ENCODE data around the gene NSG2. TPM values are rescaled to one million over a fixed set of nuclear protein-coding genes. Genes with fewer than 3 reads are reported as not detected.
"Not testable (repeated sequence)": the region's sequence is repeated elsewhere in the genome, so short reads cannot be mapped to it uniquely, and the experiment has no call there.

The NSG2 gene
- total RNA-seq, 1 donor from 2014 or later = not detected

DNA sequence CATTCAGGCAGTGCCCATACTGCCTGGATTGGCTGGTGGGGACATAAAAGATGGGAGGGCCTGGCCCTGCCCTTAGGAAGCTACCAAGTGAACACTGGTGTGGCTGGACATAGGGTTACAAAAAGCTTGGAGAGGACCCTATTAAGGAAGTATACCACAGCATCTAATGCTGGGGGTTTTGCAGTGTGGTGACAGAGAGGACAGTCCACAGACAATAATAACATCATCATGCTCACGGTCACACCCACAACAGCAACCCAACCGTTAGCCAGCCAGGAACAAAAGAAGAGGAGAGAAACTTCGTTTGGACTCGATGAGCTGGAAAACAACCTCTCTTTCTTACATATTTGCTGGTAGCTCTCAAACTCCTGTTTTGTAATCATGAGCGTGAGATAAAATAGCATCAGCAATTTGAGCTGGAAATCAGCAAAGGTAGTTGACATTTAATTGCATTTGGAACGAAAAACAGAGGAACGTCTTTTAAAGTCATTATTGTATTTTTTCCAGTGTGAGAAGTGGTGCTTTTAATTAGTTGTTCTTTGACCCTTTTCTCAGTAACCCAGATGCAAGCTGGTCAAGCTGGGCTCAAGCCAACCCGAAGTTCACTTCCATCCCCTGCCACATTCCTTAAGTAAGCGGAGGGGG lies 73.4 kb downstream of the NSG2 start:
- Mint-ChIP-seq H3K27me3 (ENCODE audit: insufficient read depth) (no peaks in the 10 kb centered on the region), H3K36me3 (ENCODE audit: low read depth) (no peaks in the 10 kb centered on the region), H3K4me1 (ENCODE audit: low read depth) (no peaks in the 10 kb centered on the region), H3K9me3 (no peaks in the 10 kb centered on the region), H3K27ac (no peak overlapping the region), H3K4me3 (no peak overlapping the region)
- intact Hi-C loops (cut with micrococcal nuclease) = no loop called here
- DNase-seq (ENCODE audit: low spot score) = no peak

DNA sequence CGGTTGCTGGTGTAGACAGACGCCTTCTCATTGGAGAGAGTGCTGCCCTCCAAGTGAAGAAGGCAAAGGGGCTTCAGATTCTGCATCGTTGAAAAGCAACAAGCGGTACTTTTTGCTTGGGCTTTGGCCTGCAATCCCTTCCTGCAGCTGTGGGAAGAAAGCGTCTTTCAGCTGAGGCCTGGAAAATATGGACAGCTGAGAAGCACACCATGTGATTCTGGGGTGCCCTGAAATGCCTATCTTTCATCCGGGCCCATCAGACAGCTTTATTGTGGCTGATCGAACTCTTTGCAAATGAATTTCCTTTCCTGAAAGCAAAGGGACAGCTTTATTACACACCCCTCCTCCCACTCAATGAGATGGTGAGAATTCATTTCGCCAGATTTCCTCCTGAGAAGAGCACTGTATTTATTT lies 74.0 kb downstream of the NSG2 start:
- H3K4me3 Mint-ChIP-seq = no peak overlapping the region
- H3K4me1 Mint-ChIP-seq (ENCODE audit: low read depth) = no peaks in the 10 kb centered on the region
- H3K27me3 Mint-ChIP-seq (ENCODE audit: insufficient read depth) = no peaks in the 10 kb centered on the region
- no peaks in the 10 kb centered on the region for H3K36me3 Mint-ChIP-seq (ENCODE audit: low read depth)
- intact Hi-C loops (cut with micrococcal nuclease) = no loop called here
- H3K27ac Mint-ChIP-seq = no peak overlapping the region
- DNase-seq (ENCODE audit: low spot score) = no peak
- no peaks in the 10 kb centered on the region for H3K9me3 Mint-ChIP-seq

DNA sequence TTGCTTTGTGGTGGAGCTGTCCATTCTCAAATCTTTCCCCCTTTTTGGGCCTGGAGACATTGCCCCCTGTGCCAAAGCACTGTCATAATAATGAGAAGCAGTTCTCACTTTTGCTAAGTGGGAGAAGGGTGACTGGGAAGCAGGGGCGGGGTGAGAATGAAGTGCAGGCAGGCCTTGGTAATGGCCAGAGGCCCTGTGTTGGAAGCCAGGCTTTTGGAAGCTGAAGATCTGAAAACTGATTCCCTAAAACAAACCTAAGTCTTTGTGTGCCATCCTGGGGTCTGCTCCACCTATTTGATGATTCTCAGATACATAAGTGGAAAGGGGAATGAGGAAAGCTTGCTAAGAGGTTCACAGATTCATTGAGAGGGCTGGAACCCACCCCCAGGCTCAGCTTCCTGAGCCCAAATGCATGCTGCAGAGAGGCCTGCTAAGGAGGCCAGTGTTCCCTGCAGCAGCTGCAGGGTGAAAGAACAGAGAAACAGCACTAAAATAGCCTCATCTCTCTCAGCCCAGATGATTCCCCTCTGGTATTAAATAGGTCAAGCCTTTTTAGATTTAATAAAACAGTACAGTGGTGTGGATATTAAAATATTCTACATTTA lies 75.0 kb downstream of the NSG2 start:
- no peak for DNase-seq (ENCODE audit: low spot score)
- no peaks in the 10 kb centered on the region for H3K36me3 Mint-ChIP-seq (ENCODE audit: low read depth)
- intact Hi-C loops (cut with micrococcal nuclease) = no loop called here
- no peaks in the 10 kb centered on the region for H3K4me1 Mint-ChIP-seq (ENCODE audit: low read depth)
- H3K27me3 Mint-ChIP-seq (ENCODE audit: insufficient read depth) = no peaks in the 10 kb centered on the region
- H3K9me3 Mint-ChIP-seq = peaks cover 4% of the 10 kb centered on the region
- no peak overlapping the region for H3K4me3 Mint-ChIP-seq
- no peak overlapping the region for H3K27ac Mint-ChIP-seq

DNA sequence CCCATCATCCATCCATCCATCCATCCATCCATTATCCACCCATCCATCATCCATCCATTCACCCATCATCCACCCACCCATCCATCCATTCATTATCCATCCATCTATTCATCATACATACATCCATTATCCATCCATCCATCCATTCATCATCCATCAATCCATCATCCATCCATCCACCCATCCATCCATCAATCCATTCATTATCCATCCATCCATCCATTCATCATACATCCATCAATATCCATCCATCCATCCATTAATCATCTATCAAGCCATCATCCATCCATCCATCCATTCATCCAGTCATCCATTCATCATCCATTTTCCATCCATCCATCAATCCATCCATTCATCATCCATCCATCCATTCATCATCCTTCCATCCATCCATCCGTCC lies 89.0 kb downstream of the NSG2 start:
- Mint-ChIP-seq H3K9me3 (no peaks in the 10 kb centered on the region), H3K27ac (no peak overlapping the region), H3K4me3 (no peak overlapping the region), H3K4me1 (ENCODE audit: low read depth) (no peaks in the 10 kb centered on the region), H3K36me3 (ENCODE audit: low read depth) (no peaks in the 10 kb centered on the region), H3K27me3 (ENCODE audit: insufficient read depth) (peaks cover 2% of the 10 kb centered on the region)
- no peak for DNase-seq (ENCODE audit: low spot score)
- intact Hi-C loops (cut with micrococcal nuclease) = no loop called here

DNA sequence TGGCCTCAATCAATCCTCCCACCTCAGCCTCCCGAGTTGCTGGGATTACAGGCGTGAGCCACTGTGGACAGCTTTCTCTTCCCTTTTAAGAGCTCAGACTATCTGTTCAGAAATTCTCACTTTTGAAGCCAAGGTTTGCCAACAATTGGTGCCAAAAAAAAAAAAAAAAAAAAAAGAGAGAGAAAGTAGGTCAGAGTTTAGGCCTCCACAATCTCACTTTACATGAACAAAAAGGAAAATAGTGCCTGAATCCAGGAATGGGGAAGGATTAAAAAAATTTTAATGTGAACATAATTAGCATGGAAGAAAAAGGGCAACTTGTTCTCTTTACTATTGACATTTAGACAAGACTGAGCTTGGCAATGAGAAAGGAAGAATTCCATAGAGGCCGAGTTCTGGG lies 94.1 kb downstream of the NSG2 start:
- Mint-ChIP-seq H3K4me3 (no peak overlapping the region), H3K36me3 (ENCODE audit: low read depth) (no peaks in the 10 kb centered on the region), H3K4me1 (ENCODE audit: low read depth) (no peaks in the 10 kb centered on the region), H3K27me3 (ENCODE audit: insufficient read depth) (no peaks in the 10 kb centered on the region), H3K9me3 (no peaks in the 10 kb centered on the region), H3K27ac (no peak overlapping the region)
- intact Hi-C loops (cut with micrococcal nuclease) = no loop called here
- no peak for DNase-seq (ENCODE audit: low spot score)

DNA sequence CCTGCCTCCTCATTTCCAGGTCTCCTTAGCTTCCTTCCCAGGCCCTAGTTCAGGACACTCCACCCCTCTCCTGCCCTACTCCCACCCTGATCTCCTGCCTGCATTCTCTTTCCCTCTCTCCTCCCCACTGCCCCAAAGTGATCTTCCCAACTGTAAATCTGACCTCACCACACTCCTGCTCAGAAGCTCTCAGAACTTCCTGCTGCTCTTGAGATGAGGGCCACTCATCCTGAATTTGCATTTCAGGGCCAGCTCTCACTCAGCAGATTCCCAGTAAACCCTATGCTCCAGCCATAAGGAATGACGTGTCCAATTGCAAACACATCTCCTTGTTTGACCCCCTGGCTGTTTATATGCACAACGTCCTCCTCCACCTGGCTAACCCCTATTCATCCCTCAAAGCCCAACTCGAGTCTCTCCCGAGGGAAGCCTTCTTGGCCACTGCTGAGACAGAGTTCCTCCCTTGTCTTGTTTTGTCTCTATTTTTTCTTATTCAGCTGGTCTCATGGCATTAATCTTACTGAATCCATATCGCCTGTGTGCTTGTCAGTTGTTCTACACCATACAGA lies 95.0 kb downstream of the NSG2 start:
- no peak overlapping the region for H3K27ac Mint-ChIP-seq
- no peak overlapping the region for H3K4me3 Mint-ChIP-seq

DNA sequence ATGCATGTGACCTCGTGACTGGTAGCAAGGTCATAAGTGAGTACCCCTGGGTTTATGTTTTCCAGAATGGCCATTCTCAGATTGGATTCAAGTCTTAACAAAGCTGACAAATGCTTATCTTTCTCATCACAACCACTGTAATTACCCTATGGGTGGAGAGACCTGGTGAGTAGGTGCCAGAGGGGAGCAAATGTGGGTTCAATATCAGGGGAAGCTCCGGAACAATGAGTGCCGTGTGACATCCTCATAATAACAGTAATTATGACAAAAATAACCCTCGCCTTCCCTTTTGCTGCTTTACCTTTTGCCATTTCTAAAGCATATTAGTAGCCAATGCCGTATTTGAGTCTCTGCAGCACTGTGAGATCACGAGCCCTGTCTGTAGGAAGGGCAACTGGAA lies 95.9 kb downstream of the NSG2 start:
- no peaks in the 10 kb centered on the region for H3K36me3 Mint-ChIP-seq (ENCODE audit: low read depth)
- no peak for DNase-seq (ENCODE audit: low spot score)
- H3K4me1 Mint-ChIP-seq (ENCODE audit: low read depth) = no peaks in the 10 kb centered on the region
- H3K27me3 Mint-ChIP-seq (ENCODE audit: insufficient read depth) = no peaks in the 10 kb centered on the region
- intact Hi-C loops (cut with micrococcal nuclease) = no loop called here
- H3K9me3 Mint-ChIP-seq = no peaks in the 10 kb centered on the region
- H3K27ac Mint-ChIP-seq = no peak overlapping the region
- H3K4me3 Mint-ChIP-seq = no peak overlapping the region

More for the DNA sequence above, 95.0 kb downstream of the NSG2 start:
- Mint-ChIP-seq H3K27me3 (ENCODE audit: insufficient read depth) (no peaks in the 10 kb centered on the region), H3K4me1 (ENCODE audit: low read depth) (no peaks in the 10 kb centered on the region), H3K9me3 (no peaks in the 10 kb centered on the region), H3K36me3 (ENCODE audit: low read depth) (no peaks in the 10 kb centered on the region)
- no peak for DNase-seq (ENCODE audit: low spot score)
- intact Hi-C loops (cut with micrococcal nuclease) = no loop called here

DNA sequence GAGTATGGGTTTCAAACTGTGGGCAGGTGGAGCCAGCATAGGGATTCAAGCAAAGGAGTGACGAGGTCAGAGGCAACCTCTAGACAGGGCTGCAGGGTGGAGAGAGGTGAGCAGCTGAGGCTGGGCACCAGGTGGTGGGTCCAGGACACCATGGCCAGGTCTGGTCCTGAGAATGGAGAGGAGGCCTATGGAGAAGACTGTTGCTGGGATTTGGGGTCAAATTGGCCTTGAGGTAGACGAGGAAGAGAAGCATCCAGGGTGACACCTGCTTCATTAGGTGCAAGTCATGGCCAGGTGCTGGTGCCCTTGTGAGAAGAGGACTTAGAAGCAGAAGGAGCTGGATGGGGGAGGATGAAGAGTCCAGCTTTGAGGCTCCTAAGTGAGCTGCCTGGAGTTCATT lies 99.6 kb downstream of the NSG2 start:
- Mint-ChIP-seq H3K9me3 (no peaks in the 10 kb centered on the region), H3K27me3 (ENCODE audit: insufficient read depth) (no peaks in the 10 kb centered on the region), H3K4me1 (ENCODE audit: low read depth) (no peaks in the 10 kb centered on the region), H3K4me3 (no peak overlapping the region), H3K27ac (no peak overlapping the region), H3K36me3 (ENCODE audit: low read depth) (no peaks in the 10 kb centered on the region)
- intact Hi-C loops (cut with micrococcal nuclease) = no loop called here
- no peak for DNase-seq (ENCODE audit: low spot score)

DNA sequence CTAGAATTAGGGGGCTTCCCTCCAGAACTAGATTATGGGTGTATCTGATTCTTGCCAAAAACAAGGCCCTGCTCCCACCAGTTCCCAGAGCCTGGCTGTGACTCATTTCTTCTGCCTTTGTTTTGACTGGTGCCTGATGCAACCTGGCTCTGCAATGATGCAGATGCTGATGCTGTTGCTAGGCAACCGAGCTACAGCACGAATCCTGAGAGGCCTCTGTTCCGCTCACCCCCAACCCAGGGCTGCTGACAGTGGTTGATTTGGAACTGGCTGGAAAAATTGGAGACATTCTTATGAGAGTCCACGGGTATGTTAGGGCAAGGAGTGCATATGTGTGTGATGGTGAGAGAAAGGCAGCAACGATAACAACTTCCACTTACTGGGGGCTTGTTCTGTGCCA lies 100.3 kb downstream of the NSG2 start:
- no peak for DNase-seq (ENCODE audit: low spot score)
- no peaks in the 10 kb centered on the region for H3K9me3 Mint-ChIP-seq
- H3K4me1 Mint-ChIP-seq (ENCODE audit: low read depth) = no peaks in the 10 kb centered on the region
- H3K27me3 Mint-ChIP-seq (ENCODE audit: insufficient read depth) = no peaks in the 10 kb centered on the region
- H3K4me3 Mint-ChIP-seq = no peak overlapping the region
- H3K27ac Mint-ChIP-seq = no peak overlapping the region
- no peaks in the 10 kb centered on the region for H3K36me3 Mint-ChIP-seq (ENCODE audit: low read depth)
- intact Hi-C loops (cut with micrococcal nuclease) = no loop called here

DNA sequence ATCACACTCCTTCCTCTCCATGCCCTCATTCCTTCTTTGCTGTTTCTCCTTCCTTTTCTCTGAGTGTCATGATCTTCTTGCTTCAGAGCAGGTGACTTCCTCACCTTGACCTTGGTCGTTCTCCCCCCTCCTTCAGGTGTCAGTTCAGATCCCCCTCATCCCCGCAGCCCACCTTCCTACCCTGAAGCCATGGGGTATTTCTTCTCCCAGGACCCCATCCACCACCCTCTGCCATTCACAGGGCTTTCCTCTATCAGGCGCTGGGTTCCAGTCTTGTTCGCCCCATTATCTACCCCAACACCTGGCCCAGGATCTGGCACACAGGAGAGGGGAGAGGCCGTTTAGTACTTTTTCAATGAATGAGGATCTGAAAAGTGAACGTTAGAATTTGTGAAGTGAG lies 101.0 kb downstream of the NSG2 start:
- Mint-ChIP-seq H3K4me1 (ENCODE audit: low read depth) (no peaks in the 10 kb centered on the region), H3K27me3 (ENCODE audit: insufficient read depth) (no peaks in the 10 kb centered on the region), H3K9me3 (no peaks in the 10 kb centered on the region), H3K4me3 (no peak overlapping the region), H3K27ac (no peak overlapping the region), H3K36me3 (ENCODE audit: low read depth) (no peaks in the 10 kb centered on the region)
- no peak for DNase-seq (ENCODE audit: low spot score)
- intact Hi-C loops (cut with micrococcal nuclease) = no loop called here

DNA sequence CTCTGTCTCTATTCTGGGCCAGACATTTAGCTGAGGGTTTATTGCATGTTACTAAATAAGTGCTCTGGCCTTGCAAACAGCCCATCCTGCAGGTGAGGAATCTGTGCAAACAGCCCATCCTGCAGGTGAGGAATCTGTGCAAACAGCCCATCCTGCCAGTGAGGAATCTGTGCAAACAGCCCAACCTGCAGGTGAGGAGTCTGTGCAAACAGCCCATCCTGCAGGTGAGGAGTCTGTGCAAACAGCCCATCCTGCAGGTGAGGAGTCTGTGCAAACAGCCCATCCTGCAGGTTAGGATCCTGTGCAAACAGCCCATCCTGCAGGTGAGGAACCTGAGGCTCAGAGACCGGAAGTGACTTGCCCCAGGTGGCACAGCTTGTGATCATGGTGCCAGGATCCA lies 101.5 kb downstream of the NSG2 start:
- H3K4me1 Mint-ChIP-seq (ENCODE audit: low read depth); intact Hi-C loops (cut with micrococcal nuclease); H3K36me3 Mint-ChIP-seq (ENCODE audit: low read depth); H3K9me3 Mint-ChIP-seq; DNase-seq (ENCODE audit: low spot score); H3K4me3 Mint-ChIP-seq; H3K27ac Mint-ChIP-seq; H3K27me3 Mint-ChIP-seq (ENCODE audit: insufficient read depth): not testable (repeated sequence)

DNA sequence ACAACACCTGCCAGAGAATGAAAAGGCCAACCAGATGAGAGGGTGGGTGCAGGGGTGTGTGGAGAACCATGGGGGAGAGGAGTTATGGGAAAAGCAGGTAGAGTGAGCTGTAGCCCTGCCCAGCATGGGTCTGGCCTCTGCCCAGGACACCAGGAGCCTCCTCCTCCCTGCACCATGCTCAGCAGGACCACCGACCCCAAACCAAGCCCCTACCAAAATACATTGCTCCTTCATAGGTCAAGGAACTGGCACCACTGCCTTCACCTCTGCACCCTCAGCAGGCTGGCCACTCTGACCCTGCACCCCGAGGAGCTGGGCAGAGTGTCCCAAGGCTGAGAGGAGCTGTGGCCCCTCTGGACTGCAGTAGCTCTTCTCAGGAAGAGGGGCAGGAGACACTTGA lies 102.0 kb downstream of the NSG2 start:
- Mint-ChIP-seq H3K27ac (no peak overlapping the region), H3K36me3 (ENCODE audit: low read depth) (no peaks in the 10 kb centered on the region), H3K4me3 (no peak overlapping the region), H3K4me1 (ENCODE audit: low read depth) (no peaks in the 10 kb centered on the region), H3K9me3 (no peaks in the 10 kb centered on the region), H3K27me3 (ENCODE audit: insufficient read depth) (no peaks in the 10 kb centered on the region)
- intact Hi-C loops (cut with micrococcal nuclease) = no loop called here
- DNase-seq (ENCODE audit: low spot score) = no peak

DNA sequence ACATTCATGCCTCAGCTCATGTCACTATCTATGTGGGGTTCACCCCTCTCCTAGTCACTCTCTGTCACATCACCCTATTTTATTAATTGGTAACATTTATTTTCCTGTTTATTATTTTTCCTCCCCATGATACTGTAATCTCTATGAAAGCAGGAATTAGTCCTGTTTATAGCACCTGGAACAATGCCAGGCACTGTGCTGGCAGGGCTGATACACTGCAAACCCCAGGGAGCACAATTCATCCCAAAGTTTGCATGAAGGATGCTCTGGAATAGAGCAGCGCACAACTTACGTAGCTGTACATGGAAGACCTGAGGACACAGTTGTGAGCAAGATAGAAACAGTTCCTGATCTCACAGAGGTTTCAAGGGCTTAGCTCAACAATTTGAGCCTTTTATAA lies 103.2 kb downstream of the NSG2 start:
- Mint-ChIP-seq H3K27me3 (ENCODE audit: insufficient read depth) (no peaks in the 10 kb centered on the region), H3K27ac (no peak overlapping the region), H3K36me3 (ENCODE audit: low read depth) (no peaks in the 10 kb centered on the region), H3K9me3 (no peaks in the 10 kb centered on the region), H3K4me1 (ENCODE audit: low read depth) (no peaks in the 10 kb centered on the region), H3K4me3 (no peak overlapping the region)
- DNase-seq (ENCODE audit: low spot score) = no peak
- intact Hi-C loops (cut with micrococcal nuclease) = no loop called here

DNA sequence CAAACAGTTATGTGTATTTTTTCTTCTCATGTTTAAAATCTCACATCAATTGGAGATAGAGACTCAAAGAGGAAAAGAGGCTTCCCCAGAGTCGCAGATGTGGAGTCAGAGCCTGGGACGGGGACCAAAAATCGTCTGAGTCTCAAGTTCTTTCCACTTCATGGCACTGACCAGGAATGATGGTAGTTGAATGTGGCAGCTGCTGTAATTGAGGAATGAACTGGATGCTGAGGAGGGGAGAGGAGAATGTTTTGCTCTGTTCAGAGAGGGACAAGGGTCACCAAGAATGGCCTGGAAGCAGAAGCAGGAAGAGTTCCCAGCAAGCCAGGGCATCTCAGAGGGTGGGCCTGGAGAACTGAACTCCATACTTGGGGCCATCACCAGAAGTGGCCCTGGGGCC lies 103.9 kb downstream of the NSG2 start:
- Mint-ChIP-seq H3K9me3 (peaks cover under 1% of the 10 kb centered on the region), H3K27me3 (ENCODE audit: insufficient read depth) (no peaks in the 10 kb centered on the region), H3K4me1 (ENCODE audit: low read depth) (no peaks in the 10 kb centered on the region), H3K36me3 (ENCODE audit: low read depth) (no peaks in the 10 kb centered on the region), H3K4me3 (no peak overlapping the region), H3K27ac (no peak overlapping the region)
- DNase-seq (ENCODE audit: low spot score) = no peak
- intact Hi-C loops (cut with micrococcal nuclease) = no loop called here

Data from activated T-helper 1 cell treated with anti-CD3 and anti-CD28 coated beads, Interleukin-12 subunit alpha, Interleukin-12 subunit beta, Interleukin-2, Interleukin-4 antibody, amounts not matched to agents 30 ng/mL and 10 ng/mL and 1 ng/mL, durations not matched to agents 14 hours and 24 hours and 36 hours (primary cell).